ENCODE results near the gene RASGRF2.

RASGRF2 gene

GRCh38 chr5:81142108-81142507 lies 181.9 kb downstream of the RASGRF2 start:
- no peak for DNase-seq

DNA sequence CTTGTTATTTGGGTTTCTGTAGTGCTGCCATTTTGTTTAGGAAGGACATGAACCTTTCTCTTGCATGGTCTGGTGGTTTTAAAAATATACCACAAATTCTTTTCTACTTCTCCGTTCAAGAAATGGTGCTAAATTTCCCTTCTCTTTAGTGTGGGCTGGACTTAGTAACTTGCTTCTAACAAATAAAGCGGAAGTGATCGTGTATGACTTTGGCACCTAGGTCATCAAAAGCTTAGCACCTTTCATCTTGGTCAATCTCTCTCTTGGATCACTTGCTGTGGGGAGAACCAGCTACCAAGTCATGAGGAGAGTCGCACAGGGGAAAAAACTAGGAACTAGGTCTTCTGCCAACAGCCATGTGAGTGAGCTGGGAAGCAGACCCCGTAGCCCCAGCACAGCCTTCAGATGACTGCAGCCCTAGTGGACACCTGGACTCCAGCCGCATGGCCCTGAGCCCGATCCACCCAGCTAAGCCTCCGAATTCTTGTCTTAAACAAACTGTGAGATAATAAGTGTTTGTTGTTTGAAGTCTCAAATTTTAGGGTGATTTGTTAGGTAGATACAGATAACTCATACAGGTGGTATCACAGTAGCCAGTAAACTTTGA lies 185.3 kb downstream of the RASGRF2 start:
- no peak for DNase-seq

DNA sequence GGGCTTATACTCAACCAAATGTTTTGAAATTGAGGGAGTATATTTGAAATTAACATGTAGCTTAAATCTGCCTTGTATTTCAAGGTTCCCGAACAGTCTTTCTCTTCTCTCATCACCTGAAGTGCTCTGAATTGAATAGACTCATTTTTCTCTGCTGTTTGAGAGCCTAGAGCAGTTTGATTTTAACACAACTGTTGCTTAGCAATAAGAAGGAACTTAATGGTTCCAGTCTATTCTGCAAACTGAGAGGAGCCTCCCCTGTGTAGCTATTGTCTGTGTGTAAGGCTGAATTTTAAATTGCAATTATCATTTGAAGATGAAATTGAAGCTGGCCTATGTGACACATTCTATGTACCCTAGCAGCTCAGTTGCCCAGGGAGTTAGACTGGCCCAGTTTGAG lies 185.9 kb downstream of the RASGRF2 start:
- no peak for DNase-seq

GRCh38 chr5:81147011-81147885 lies 187.1 kb downstream of the RASGRF2 start:
- no peak for DNase-seq

DNA sequence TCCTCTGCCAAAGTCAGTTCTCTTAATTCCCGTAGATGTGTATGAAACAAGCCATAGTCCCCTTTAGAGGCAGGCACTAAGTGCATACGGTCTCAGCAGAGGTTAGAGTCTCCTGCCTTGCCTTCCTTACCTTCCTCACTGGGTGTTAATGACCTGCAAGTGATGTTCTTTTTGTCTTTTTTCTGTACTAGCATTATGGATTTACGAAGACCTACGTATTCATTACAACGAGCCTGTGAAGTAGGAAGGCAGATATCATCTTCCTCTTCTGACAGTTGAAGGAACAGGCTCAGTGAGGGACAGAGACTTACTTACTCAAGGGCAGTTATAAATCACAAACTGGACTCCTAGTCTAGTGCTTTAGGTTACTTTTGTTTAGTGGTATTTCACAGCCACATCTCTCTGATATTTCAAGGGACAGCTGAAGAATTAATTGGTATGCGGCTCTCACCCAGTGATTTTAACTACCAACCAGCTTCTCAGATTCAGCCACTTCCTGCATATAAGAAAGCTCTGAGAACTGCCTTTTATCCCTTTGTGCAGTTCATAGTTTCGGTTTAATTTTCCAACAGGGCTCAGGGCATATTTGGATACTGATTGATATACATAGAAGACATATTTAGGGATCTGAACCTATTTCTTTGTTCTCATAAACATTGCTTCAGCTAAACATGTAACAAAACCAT lies 187.9 kb downstream of the RASGRF2 start:
- no peak for DNase-seq

DNA sequence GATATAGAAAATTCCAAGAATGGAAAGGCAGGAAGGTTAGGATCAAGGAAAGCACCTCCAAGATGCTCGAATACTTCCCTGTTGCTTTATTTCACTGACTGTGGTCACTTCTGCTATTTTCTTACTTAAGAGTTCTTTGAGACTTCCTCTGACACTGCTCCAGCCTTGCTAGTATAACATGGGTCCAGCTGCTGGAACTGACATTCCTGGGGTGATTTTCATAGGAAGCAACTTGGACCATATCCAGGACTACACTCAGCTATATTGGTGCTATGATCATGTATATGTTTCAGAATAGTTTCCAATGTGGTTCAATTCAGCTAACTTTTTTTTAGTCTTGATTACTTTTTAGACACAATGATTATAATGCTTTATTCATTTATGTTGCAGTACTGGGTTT lies 191.4 kb downstream of the RASGRF2 start:
- no peak for DNase-seq

- no peak for DNase-seq
Measured at GRCh38 chr5:81154725-81155124, 194.6 kb downstream of the RASGRF2 start.

DNA sequence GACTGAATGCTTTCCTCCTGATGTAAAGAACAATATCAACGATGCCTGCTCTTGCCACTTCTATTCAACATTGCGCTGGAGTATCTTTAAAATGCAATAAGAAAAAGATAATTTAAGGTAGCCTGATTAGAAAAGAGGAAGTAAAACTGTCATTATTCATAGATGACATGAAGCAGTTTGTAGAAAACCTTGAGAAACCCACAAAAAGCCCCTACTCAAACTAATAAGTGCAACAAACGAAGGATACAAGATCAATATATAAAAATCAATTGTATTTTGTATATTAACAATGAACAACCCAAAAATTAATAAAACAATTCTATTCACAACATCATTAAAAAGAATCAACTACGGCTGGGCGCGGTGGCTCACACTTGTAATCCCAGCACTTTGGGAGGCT lies 196.6 kb downstream of the RASGRF2 start:
- no peak for DNase-seq

DNA sequence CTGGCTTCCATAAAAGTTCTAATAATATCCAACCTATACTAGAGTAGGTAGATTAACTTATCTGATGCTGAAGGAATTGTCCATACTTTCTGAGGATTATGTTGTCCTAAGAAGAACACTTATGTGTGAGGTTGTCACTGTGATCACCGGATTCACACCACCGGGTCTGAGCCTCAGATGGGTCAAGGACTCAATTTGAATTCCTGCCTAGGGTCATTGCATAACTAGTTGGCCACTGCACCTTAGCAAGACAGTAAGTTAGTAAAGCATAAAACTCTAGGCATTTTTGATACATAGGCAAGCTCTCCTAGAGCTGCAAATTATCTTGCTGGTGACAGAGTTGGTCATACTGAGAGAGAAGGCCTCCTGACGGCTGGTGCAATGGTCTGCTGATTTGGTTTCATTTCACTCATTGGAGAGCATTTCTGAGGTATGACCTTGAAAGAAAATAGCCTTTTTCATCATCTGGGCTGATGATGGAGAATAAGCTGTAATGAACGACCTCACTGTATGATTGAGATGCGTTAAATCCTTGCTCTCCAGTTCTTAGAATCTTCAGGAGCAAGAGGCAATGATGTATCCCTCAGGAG lies 200.9 kb downstream of the RASGRF2 start:
- no peak for DNase-seq

GRCh38 chr5:81162501-81162900 lies 202.3 kb downstream of the RASGRF2 start:
- DNase-seq, result no peak

DNA sequence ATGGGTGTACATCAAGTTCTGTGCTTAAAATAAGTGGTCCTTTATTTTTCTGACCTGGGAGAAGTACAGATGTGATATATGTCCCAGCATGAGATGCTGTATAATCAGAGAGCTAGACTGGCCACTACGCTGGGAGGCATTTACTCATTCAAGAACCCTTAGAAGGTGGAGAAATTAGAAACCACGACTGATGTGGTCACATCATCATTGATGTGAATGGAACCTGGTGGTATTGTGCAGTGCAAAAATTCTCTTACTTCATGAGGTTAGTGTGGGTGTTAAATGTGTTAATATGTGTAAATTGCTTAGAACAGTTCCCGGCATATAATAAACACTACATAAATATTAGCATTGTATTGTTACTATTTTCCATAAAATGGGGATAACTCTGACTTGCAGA lies 203.5 kb downstream of the RASGRF2 start:
- DNase-seq, result no peak

DNA sequence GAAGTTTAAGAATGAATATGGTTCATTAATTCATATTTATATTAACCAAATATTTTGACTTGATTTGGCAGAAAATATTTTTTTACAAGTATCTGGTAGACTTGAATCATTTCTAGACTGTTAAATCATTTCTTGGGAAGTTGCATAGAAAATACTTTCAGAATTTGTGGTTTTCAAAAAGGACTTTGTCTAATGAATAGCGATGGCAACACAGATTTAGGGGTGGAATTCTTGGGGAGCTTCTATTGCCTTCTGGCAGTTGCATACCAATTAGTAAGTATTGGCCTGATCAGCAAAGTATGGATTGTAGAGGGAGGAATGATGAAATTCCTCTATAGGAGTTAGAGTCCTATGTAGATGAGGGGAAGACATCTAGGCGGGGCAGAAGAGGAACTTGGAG lies 204.3 kb downstream of the RASGRF2 start:
- DNase-seq, result no peak

GRCh38 chr5:81164936-81165335 lies 204.8 kb downstream of the RASGRF2 start:
- DNase-seq, result no peak

- peak; percentile 68 for DNase-seq
Measured at GRCh38 chr5:81165493-81166119, 205.4 kb downstream of the RASGRF2 start.

- DNase-seq, result no peak
Measured at GRCh38 chr5:81166430-81166829, 206.3 kb downstream of the RASGRF2 start.

DNA sequence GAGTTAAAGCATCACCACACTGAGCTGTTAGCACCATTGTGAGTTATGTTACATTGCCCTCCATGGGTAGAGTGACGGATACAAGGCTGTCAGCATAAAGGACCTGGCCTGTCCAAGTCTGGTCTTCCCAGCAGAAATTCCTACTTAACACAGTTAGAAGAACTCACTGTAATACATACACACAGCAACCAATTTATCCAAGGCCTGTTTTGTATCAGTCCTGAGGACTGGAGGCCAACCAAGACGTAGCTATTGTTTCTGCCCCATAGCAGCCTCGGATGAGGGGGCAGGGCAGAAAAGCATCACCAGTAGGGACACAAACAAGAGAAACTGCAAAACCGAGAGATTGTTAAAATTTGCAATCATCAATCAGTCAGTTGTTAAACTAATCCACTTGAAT lies 206.9 kb downstream of the RASGRF2 start:
- no peak for DNase-seq

DNA sequence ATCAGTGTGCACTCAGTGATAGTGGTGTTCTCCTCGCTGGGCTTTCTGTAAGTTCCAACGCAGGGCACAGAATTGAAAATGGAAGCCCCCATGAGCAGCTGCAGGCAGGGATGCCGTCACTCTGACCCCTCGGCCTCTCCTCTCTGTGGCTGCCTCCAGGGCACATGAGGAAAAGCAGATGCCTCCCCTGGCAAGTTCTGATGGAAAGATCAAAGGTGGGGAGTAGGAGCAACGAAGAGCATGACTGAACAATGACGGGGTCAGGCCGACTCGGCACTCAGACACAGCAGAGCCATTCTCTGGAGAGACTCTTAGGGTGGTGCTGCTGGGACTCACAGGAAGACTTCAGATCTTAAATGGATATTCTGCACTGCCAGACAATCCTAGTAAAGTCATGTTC lies 207.4 kb downstream of the RASGRF2 start:
- DNase-seq, result no peak

DNA sequence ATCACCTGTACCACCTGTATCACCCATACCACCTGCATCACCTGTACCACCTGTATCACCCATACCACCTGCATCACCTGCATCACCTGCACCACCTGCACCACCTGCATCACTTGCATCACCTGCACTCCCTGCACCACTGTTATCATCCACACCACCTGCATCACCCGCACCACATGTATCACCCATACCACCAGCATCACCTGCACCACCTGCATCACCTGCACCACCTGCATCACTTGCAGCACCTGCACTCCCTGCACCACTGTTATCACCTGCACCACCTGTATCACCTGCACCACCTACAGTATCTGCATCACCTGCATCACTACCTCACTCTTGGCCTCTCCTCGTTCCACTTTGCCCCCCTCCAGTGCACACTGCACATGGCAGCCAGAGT lies 209.8 kb downstream of the RASGRF2 start:
- no peak for DNase-seq

DNA sequence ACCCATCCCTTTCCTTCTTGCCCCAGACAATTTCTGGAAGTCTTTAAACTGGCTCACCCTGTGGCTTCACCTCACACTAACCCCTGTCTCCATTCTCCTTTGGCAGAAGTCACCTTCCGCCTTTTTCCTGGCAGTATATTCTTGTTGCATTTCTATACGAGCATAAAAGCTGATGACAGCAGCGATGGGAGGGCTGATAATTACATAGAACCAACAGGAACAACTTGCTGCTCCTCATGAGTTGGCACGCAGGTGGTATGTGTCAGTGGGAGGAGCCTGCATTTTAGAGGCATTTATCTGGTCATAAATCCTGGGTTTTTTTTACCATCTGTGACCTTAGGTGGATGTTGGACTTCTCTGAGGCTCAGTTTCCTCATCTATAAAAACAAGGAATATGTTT lies 211.6 kb downstream of the RASGRF2 start:
- DNase-seq, result no peak

DNA sequence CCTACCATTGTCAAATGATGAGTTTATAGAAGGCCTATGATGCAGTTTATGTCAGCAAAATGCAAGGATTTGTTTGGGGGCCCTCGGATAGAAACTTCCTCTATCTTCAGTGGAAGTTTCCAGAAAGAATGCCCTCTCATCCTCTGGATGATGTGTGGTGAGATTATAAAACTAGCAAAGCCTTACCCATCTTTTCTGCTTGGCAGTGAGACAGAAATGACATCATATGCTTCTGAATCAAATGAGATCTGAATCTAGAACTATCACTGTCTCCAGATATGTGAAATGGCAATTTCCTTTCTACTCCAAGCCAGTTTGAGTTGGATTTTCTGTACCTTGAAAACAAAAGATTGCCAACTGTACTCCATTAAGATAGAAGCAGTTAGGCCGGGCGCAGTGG lies 212.5 kb downstream of the RASGRF2 start:
- no peak for DNase-seq

GRCh38 chr5:81177061-81177460 lies 216.9 kb downstream of the RASGRF2 start:
- no peak for DNase-seq

DNA sequence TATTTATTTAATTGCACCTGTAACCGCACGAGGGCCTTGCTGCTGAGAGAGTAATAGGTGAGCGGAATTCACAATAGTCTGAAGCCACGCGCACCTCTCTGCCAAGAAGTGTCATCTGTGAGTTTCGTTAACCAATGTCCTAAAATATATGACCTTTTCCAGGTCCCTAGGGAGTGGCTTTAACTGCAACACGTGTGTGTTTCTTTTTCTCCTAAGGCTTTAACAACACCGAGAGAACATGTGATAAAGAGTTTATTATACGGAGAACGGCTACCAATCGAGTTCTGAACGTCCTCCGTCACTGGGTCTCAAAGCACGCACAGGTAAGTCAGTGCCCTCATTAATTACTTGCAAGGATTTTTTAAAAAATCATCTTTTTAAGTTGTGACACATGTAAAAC lies 219.8 kb downstream of the RASGRF2 start:
- DNase-seq, result no peak
